HepG2 (cell line): Measurements from ENCODE around the gene THRAP3. TPM values are rescaled to one million over a fixed set of nuclear protein-coding genes. Genes with fewer than 3 reads are reported as not detected.

Experiments used
- CBX1 ChIP-seq: IDR thresholded peaks from one replicate; pipeline ENCODE4 v1.6.1; 2016; ENCODE audit warnings: antibody characterized with exemption, low read depth
- HHEX ChIP-seq: IDR thresholded peaks from 2 replicates; pipeline ENCODE4 v1.6.1; 2016; ENCODE audit warnings: control low read depth
- JARID2 ChIP-seq: sonication (generic); formaldehyde crosslinking; IDR thresholded peaks from 2 replicates; pipeline ENCODE4 v1.8.1; 2023; ENCODE audit warnings: missing genetic modification reagents, inconsistent platforms; ENCODE audit not compliant: insufficient replicate concordance
- MLLT10 ChIP-seq: sonication (generic); formaldehyde crosslinking; IDR thresholded peaks from 2 replicates; pipeline ENCODE4 v1.4.0; 2020; ENCODE audit warnings: missing genetic modification reagents
- MXD4 ChIP-seq: IDR thresholded peaks from 2 replicates; pipeline ENCODE4 v1.6.1; 2016; ENCODE audit warnings: mild to moderate bottlenecking, missing biosample characterization, missing genetic modification reagents
- NFIB ChIP-seq: sonication (generic); formaldehyde crosslinking; IDR thresholded peaks from 2 replicates; pipeline ENCODE4 v1.9.0; 2021; ENCODE audit warnings: missing genetic modification reagents, mild to moderate bottlenecking, borderline replicate concordance
- RELA ChIP-seq: sonication (generic); formaldehyde crosslinking; IDR thresholded peaks from 2 replicates; pipeline ENCODE4 v1.4.0; 2020; ENCODE audit warnings: missing genetic modification reagents
- SNAI1 ChIP-seq: sonication (generic); formaldehyde crosslinking; IDR thresholded peaks from 2 replicates; pipeline ENCODE4 v1.5.0; 2020; ENCODE audit warnings: mild to moderate bottlenecking, missing genetic modification reagents, borderline replicate concordance
- THAP11 ChIP-seq: IDR thresholded peaks from 2 replicates; pipeline ENCODE4 v1.6.1; 2016; ENCODE audit warnings: missing biosample characterization, missing genetic modification reagents
- ZNF230 ChIP-seq: sonication (generic); formaldehyde crosslinking; IDR thresholded peaks from 2 replicates; pipeline ENCODE4 v1.4.0; 2020; ENCODE audit warnings: mild to moderate bottlenecking, missing genetic modification reagents
- ZNF292 ChIP-seq: sonication (generic); formaldehyde crosslinking; IDR thresholded peaks from 2 replicates; pipeline ENCODE4 v1.8.1; 2022; ENCODE audit warnings: mild to moderate bottlenecking, low read depth, missing genetic modification reagents, borderline replicate concordance
- ZNF317 ChIP-seq: sonication (generic); formaldehyde crosslinking; IDR thresholded peaks from 2 replicates; pipeline ENCODE4 v1.5.0; 2020; ENCODE audit warnings: mild to moderate bottlenecking, missing genetic modification reagents
- ZNF329 ChIP-seq: sonication (generic); formaldehyde crosslinking; IDR thresholded peaks from 2 replicates; pipeline ENCODE4 v1.9.0; 2021; ENCODE audit warnings: low read depth, mild to moderate bottlenecking, missing genetic modification reagents
- ZNF335 ChIP-seq: sonication (generic); formaldehyde crosslinking; IDR thresholded peaks from 2 replicates; pipeline ENCODE4 v1.4.0; 2020; ENCODE audit warnings: missing genetic modification reagents
- ZNF430 ChIP-seq: sonication (generic); formaldehyde crosslinking; IDR thresholded peaks from 2 replicates; pipeline ENCODE4 v1.9.0; 2021; ENCODE audit warnings: mild to moderate bottlenecking, missing genetic modification reagents
- ZNF484 ChIP-seq: sonication (generic); formaldehyde crosslinking; IDR thresholded peaks from 2 replicates; pipeline ENCODE4 v1.5.1; 2020; ENCODE audit warnings: mild to moderate bottlenecking, low read depth, missing genetic modification reagents, borderline replicate concordance
- ZNF558 ChIP-seq: sonication (generic); formaldehyde crosslinking; IDR thresholded peaks from 2 replicates; pipeline ENCODE4 v1.9.0; 2022; ENCODE audit warnings: mild to moderate bottlenecking, missing genetic modification reagents, borderline replicate concordance
- ZNF572 ChIP-seq: sonication (generic); formaldehyde crosslinking; IDR thresholded peaks from 2 replicates; pipeline ENCODE4 v1.5.1; 2020; ENCODE audit warnings: mild to moderate bottlenecking, missing genetic modification reagents
- ZNF879 ChIP-seq: sonication (generic); formaldehyde crosslinking; IDR thresholded peaks from 2 replicates; pipeline ENCODE4 v1.8.1; 2023; ENCODE audit warnings: missing genetic modification reagents
- ZSCAN21 ChIP-seq: sonication (generic); formaldehyde crosslinking; IDR thresholded peaks from 2 replicates; pipeline ENCODE4 v1.8.0; 2022; ENCODE audit warnings: mild to moderate bottlenecking, missing genetic modification reagents, moderate library complexity, borderline replicate concordance
- polyA plus RNA-seq, 8 experiments: library from polyadenylated mRNA; depleted of rRNA in 3 of 8; stranded (reverse) in 7 of 8; unstranded in 1 of 8; fragments of >200 nt; fragmentation: Illumina TruSeq in 4 of 8; extraction: Trizol in 4 of 8; gene quantifications; 2 replicates each; pipeline versions ENCODE4 v1.2.1 to v1.2.3, GENCODE V29; 2011 to 2016; ENCODE audit warnings: low read depth in 4 of 8, missing spikeins in 1 of 8, mixed read lengths in 1 of 8; ENCODE audit not compliant: insufficient read depth in 1 of 8
- total RNA-seq, 5 experiments: library from RNA; depleted of rRNA; stranded (reverse); fragments of >200 nt; fragmentation: Illumina TruSeq; extraction: Trizol; gene quantifications; 2 replicates each; pipeline ENCODE4 v1.2.3, GENCODE V29; 2016; ENCODE audit warnings: low read depth in 1 of 5
- TF ChIP-seq, protein P1 (sequence below): sonication (generic); formaldehyde crosslinking; IDR thresholded peaks from 2 replicates; pipeline ENCODE4 v1.4.0; 2020; ENCODE audit warnings: mild to moderate bottlenecking, low read depth, missing genetic modification reagents
- TF ChIP-seq, protein P2 (sequence below): sonication (generic); formaldehyde crosslinking; IDR thresholded peaks from 2 replicates; pipeline ENCODE4 v1.5.0; 2020; ENCODE audit warnings: mild to moderate bottlenecking, missing genetic modification reagents, borderline replicate concordance
- TF ChIP-seq, protein P3 (sequence below): sonication (generic); formaldehyde crosslinking; conservative IDR thresholded peaks from 2 replicates; pipeline ENCODE4 v1.8.0; 2022; ENCODE audit warnings: missing genetic modification reagents
- TF ChIP-seq, protein P4 (sequence below): sonication (generic); formaldehyde crosslinking; IDR thresholded peaks from 2 replicates; pipeline ENCODE4 v1.5.1; 2020; ENCODE audit warnings: missing genetic modification reagents, mild to moderate bottlenecking, borderline replicate concordance
- TF ChIP-seq, protein P5 (sequence below): sonication (generic); formaldehyde crosslinking; IDR thresholded peaks from 2 replicates; pipeline ENCODE4 v1.4.0; 2020; ENCODE audit warnings: missing genetic modification reagents; ENCODE audit errors: not compliant biosample characterization

THRAP3 gene
- total and polyA plus RNA-seq, 2 of the 13 experiments (the other 11 are each of a cell fraction or from before 2014, with no cell fraction given) = 45.0 to 92.6 TPM

DNA sequence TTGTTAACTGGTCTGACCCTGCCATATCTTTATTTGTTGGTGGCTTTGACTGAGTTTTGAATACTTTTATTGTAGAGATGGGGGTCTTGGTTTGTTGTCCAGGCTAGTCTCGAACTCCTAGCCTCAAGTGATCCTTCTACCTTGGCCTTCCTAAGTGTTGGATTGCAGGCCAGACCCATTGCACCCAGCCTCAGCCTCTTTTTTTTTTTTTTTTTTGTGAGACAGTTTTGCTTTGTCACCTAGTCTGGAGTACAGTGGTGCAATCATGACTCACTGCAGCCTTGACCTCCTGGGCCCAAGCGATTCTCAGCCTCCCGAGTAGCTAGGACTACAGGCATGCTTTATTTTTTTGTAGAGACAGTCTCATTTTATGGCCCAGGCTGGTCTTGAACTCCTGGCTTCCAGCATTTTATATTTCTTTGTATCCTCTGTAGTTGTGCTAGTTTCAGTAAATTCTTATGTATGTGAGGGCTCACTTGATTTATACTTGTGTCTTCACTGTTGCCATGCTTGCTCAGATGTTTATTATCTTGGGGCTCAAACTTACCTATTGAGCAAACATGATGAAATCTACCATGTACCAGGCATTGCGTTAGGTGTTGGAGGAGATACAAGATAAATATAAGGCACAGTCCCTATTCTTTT is 24.1 kb downstream of the THRAP3 start (continued):
- TF ChIP-seq, protein P1, sequence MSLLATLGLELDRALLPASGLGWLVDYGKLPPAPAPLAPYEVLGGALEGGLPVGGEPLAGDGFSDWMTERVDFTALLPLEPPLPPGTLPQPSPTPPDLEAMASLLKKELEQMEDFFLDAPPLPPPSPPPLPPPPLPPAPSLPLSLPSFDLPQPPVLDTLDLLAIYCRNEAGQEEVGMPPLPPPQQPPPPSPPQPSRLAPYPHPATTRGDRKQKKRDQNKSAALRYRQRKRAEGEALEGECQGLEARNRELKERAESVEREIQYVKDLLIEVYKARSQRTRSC (CRISPR knock-in tag) = no peak
- TF ChIP-seq ZNF879 (CRISPR knock-in tag) (no peak), ZNF335 (peak; percentile 57; the same call in 1 of the 2 replicates), CBX1 (peak; percentile 20), RELA (CRISPR knock-in tag) (no peak), MLLT10 (CRISPR knock-in tag) (no peak), MXD4 (CRISPR knock-in tag) (no peak; the same call in 1 of the 2 replicates), ZNF317 (CRISPR knock-in tag) (no peak), ZSCAN21 (no peak), ZNF430 (CRISPR knock-in tag) (peak; percentile 63; the same call in 1 of the 2 replicates), ZNF484 (no peak), NFIB (CRISPR knock-in tag) (no peak), ZNF329 (CRISPR knock-in tag) (no peak), ZNF230 (CRISPR knock-in tag) (no peak), THAP11 (CRISPR knock-in tag) (peak; percentile 68), ZNF292 (CRISPR knock-in tag) (no peak), ZNF572 (CRISPR knock-in tag) (no peak), JARID2 (CRISPR knock-in tag) (no peak), SNAI1 (CRISPR knock-in tag) (no peak), ZNF558 (CRISPR knock-in tag) (no peak), HHEX (no peak)
- TF ChIP-seq, protein P2, sequence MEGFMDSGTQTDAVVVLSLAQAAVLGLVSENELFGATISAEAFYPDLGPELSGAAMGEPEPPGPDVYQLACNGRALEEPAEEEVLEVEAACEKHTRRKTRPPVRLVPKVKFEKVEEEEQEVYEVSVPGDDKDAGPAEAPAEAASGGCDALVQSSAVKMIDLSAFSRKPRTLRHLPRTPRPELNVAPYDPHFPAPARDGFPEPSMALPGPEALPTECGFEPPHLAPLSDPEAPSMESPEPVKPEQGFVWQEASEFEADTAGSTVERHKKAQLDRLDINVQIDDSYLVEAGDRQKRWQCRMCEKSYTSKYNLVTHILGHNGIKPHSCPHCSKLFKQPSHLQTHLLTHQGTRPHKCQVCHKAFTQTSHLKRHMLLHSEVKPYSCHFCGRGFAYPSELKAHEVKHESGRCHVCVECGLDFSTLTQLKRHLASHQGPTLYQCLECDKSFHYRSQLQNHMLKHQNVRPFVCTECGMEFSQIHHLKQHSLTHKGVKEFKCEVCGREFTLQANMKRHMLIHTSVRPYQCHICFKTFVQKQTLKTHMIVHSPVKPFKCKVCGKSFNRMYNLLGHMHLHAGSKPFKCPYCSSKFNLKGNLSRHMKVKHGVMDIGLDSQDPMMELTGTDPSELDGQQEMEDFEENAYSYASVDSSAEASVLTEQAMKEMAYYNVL (CRISPR knock-in tag) = 0 out of 2 replicates have a peak, but pooled peaks have one; percentile 17
- TF ChIP-seq, protein P3, sequence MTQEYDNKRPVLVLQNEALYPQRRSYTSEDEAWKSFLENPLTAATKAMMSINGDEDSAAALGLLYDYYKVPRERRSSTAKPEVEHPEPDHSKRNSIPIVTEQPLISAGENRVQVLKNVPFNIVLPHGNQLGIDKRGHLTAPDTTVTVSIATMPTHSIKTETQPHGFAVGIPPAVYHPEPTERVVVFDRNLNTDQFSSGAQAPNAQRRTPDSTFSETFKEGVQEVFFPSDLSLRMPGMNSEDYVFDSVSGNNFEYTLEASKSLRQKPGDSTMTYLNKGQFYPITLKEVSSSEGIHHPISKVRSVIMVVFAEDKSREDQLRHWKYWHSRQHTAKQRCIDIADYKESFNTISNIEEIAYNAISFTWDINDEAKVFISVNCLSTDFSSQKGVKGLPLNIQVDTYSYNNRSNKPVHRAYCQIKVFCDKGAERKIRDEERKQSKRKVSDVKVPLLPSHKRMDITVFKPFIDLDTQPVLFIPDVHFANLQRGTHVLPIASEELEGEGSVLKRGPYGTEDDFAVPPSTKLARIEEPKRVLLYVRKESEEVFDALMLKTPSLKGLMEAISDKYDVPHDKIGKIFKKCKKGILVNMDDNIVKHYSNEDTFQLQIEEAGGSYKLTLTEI = no peak
- TF ChIP-seq, protein P4, sequence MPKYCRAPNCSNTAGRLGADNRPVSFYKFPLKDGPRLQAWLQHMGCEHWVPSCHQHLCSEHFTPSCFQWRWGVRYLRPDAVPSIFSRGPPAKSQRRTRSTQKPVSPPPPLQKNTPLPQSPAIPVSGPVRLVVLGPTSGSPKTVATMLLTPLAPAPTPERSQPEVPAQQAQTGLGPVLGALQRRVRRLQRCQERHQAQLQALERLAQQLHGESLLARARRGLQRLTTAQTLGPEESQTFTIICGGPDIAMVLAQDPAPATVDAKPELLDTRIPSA (CRISPR knock-in tag) = no peak
- TF ChIP-seq, protein P5, sequence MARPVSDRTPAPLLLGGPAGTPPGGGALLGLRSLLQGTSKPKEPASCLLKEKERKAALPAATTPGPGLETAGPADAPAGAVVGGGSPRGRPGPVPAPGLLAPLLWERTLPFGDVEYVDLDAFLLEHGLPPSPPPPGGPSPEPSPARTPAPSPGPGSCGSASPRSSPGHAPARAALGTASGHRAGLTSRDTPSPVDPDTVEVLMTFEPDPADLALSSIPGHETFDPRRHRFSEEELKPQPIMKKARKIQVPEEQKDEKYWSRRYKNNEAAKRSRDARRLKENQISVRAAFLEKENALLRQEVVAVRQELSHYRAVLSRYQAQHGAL (CRISPR knock-in tag) = no peak
